SH-SY5Y (cell line): ENCODE results near the gene DCAF10.

ENCODE experiments used
- GATA2 ChIP-seq: IDR thresholded peaks from 2 replicates; pipeline ENCODE4 v1.6.1; 2011; ENCODE audit warnings: mild to moderate bottlenecking, low read depth, low read length
- GATA3 ChIP-seq: IDR thresholded peaks from 2 replicates; pipeline ENCODE4 v1.6.1; 2011; ENCODE audit warnings: low read depth, mild to moderate bottlenecking, low read length, moderate library complexity

DNA sequence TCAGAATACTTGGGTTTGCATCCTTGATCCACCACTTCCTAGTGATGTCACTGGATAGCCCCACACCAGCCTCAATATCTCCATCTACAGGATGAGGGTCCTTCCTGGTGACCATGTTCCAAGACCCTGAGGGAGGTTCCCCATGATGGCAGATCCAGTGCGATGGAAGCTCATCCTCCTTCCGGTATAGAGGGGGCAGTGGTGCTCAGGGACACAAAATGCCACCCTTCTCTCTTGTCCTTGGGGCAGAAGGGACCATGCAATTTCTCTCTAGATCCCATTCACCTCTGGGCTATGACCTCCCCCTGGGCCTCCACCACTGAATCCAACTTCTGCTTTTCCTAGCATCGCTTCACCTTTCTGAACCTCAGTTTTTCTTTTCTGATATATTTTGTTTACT, 108.7 kb downstream of the DCAF10 start:
- TF ChIP-seq GATA2 (no peak), GATA3 (no peak)
